ENCODE results near the gene ATF7.

DNA sequence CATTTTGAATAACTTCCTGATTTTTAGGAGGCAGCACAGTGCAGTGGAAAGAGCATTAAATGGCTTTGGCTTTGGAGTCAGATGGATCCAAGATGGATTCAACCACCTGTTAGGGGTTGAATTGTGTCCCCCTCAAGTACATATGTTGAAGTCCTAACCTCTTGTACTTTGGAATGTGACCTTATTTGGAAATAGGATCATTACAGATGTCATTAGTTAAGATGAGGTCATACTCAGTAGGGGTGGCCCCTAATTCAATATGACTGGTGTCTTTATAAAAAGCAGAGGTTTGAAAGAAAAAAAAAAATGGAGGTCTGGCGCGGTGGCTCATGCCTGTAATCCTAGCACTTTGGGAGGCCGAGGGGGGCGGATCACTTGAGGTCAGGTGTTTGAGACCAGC is 30.9 kb upstream of the ATF7 start:
- no peak for TF ChIP-seq EZH2phosphoT487 (IDR thresholded peaks at IDR 0.05; ENCODE audit: low read depth)
- TF ChIP-seq, protein P1, sequence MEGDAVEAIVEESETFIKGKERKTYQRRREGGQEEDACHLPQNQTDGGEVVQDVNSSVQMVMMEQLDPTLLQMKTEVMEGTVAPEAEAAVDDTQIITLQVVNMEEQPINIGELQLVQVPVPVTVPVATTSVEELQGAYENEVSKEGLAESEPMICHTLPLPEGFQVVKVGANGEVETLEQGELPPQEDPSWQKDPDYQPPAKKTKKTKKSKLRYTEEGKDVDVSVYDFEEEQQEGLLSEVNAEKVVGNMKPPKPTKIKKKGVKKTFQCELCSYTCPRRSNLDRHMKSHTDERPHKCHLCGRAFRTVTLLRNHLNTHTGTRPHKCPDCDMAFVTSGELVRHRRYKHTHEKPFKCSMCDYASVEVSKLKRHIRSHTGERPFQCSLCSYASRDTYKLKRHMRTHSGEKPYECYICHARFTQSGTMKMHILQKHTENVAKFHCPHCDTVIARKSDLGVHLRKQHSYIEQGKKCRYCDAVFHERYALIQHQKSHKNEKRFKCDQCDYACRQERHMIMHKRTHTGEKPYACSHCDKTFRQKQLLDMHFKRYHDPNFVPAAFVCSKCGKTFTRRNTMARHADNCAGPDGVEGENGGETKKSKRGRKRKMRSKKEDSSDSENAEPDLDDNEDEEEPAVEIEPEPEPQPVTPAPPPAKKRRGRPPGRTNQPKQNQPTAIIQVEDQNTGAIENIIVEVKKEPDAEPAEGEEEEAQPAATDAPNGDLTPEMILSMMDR (IDR thresholded peaks at IDR 0.05; ENCODE audit: low read depth, low read length): no peak

Data from OCI-LY3 (cell line).